MCF 10A (cell line): ENCODE measurements around the gene RNF157. TPM values are rescaled to one million over a fixed set of nuclear protein-coding genes. Genes with fewer than 3 reads are reported as not detected.
"Not testable (repeated sequence)": the region's sequence is repeated elsewhere in the genome, so short reads cannot be mapped to it uniquely, and the experiment has no call there.

Experiments used
- BruUV-seq: library from RNA; stranded (reverse); fragments of 400-500 nt; replicated peaks from 2 replicates; lab custom pipeline; 2021; lab: Mats Ljungman, UMichigan
- CTCF ChIA-PET: fragments of 300-600 bp; sonication (Branson Sonifier 250); formaldehyde crosslinking; extraction: SDS; loops from one replicate; lab custom pipeline; 2021; ENCODE audit warnings: antibody characterized with exemption, inconsistent platforms; lab: Yijun Ruan, JAX
- POLR2A ChIA-PET: fragments of 300-600, 350-650 bp; sonication (Branson Sonifier 250); formaldehyde crosslinking; extraction: SDS; loops from one replicate; lab custom pipeline; 2020; ENCODE audit warnings: antibody characterized with exemption, inconsistent platforms; lab: Yijun Ruan, JAX
- DNase-seq: peaks from one replicate; pipeline ENCODE4 v3.0.0-alpha.2; 2018; ENCODE audit not compliant: unreplicated experiment
- H3K27ac Mint-ChIP-seq: one replicate; pipeline ENCODE4 v1.8.0; 2022; ENCODE audit warnings: mild to moderate bottlenecking, low read depth, mixed read lengths; ENCODE audit not compliant: unreplicated experiment
- H3K27me3 Mint-ChIP-seq: one replicate; pipeline ENCODE4 v1.8.0; 2022; ENCODE audit warnings: mixed read lengths; ENCODE audit not compliant: insufficient read depth, unreplicated experiment
- H3K36me3 Mint-ChIP-seq: one replicate; pipeline ENCODE4 v1.8.0; 2022; ENCODE audit warnings: mild to moderate bottlenecking, moderate library complexity, mixed read lengths; ENCODE audit not compliant: insufficient read depth, unreplicated experiment
- H3K4me1 Mint-ChIP-seq: one replicate; pipeline ENCODE4 v1.8.0; 2022; ENCODE audit warnings: mixed read lengths; ENCODE audit not compliant: insufficient read depth, unreplicated experiment
- H3K4me3 Mint-ChIP-seq: one replicate; pipeline ENCODE4 v1.8.0; 2022; ENCODE audit warnings: mild to moderate bottlenecking, moderate library complexity, mixed read lengths; ENCODE audit not compliant: unreplicated experiment
- H3K9me3 Mint-ChIP-seq: one replicate; pipeline ENCODE4 v1.8.0; 2022; ENCODE audit warnings: mixed read lengths; ENCODE audit not compliant: unreplicated experiment
- intact Hi-C: fragments of 100-400 bp; cut with micrococcal nuclease; formaldehyde crosslinking; loops from 2 replicates; pipeline ENCODE4 v1.14.1; 2022
- total RNA-seq: library from RNA; stranded (reverse); gene quantifications from 2 replicates; pipeline ENCODE4 v1.2.3, GENCODE V29; 2022
- TF ChIP-seq, protein P1 (sequence below): fragments of 200-600 bp; IDR thresholded peaks from one replicate; pipeline ENCODE4 v1.8.0; 2022; ENCODE audit warnings: antibody characterized with exemption, mild to moderate bottlenecking; ENCODE audit not compliant: unreplicated experiment

Gene RNF157
- total RNA-seq, 1 experiment from 2014 or later: 0.44 TPM

DNA sequence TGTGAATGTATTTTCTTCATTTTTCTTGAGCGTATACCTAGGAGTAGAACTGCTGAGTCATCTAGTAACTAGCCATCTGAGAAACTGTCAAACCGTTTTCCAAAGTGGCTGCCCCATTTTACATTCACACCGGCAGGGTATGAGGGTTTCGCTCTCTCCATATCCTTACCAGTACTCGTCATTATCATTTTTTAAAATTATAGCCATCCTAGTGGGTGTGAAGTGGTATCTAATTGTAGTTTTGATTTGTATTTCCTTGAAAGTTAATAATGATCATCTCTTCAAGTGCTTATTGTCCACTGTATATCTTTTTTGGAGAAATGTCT is 6.0 kb downstream of the RNF157 start:
- ChIA-PET CTCF (no interaction called here), POLR2A (interaction anchor here (0.6 to 1.1 kb wide), 4 partner anchors 10 to 329 kb away, joined by 3 to 4 read pairs (median 4); no protein-coding TSS in a partner anchor)
- Mint-ChIP-seq H3K27ac (no peak overlapping the region), H3K9me3 (no peaks in the 10 kb centered on the region), H3K27me3 (peaks cover 9% of the 10 kb centered on the region), H3K36me3 (no peaks in the 10 kb centered on the region), H3K4me1 (no peaks in the 10 kb centered on the region), H3K4me3 (no peak overlapping the region)
- intact Hi-C loops: no loop called here
- DNase-seq: no peak
- TF ChIP-seq, protein P1, sequence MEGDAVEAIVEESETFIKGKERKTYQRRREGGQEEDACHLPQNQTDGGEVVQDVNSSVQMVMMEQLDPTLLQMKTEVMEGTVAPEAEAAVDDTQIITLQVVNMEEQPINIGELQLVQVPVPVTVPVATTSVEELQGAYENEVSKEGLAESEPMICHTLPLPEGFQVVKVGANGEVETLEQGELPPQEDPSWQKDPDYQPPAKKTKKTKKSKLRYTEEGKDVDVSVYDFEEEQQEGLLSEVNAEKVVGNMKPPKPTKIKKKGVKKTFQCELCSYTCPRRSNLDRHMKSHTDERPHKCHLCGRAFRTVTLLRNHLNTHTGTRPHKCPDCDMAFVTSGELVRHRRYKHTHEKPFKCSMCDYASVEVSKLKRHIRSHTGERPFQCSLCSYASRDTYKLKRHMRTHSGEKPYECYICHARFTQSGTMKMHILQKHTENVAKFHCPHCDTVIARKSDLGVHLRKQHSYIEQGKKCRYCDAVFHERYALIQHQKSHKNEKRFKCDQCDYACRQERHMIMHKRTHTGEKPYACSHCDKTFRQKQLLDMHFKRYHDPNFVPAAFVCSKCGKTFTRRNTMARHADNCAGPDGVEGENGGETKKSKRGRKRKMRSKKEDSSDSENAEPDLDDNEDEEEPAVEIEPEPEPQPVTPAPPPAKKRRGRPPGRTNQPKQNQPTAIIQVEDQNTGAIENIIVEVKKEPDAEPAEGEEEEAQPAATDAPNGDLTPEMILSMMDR: no peak
- BruUV-seq: no TSS peak

DNA sequence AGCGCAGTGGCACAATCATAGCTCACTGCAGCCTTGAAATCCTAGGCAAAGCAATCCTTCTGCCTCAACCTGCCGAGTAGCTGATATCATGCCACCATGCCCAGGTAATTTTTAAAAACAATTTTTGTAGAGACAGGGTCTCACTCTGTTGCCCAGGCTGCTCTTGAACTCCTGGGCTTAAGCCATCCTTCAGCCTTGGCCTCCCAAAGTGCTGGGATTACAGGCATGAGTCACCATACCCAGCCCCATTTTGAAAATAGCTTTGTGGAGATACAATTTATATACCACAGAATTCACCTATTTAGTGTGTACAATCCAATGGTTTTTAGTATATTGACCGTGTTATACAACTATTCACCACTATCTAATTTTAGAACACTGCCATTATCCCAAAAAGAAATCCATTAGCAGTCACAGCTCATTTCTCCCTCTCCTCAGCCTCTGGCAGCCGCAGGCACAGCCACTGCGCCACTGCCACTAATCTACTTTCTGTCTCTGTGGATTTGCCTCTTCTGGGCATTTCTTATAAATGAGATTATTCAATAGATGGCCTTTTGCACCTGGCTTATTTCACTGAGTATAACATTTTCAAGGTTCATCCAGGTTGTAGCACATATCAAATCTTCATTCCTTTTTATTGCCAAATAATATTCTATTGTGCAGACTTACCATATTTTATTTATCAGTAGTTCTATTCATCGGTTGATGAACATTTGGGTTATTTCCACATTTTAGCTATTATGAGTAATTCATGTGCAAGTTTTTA is 6.5 kb downstream of the RNF157 start:
- no peak overlapping the region for H3K4me3 Mint-ChIP-seq
- ChIA-PET CTCF (no interaction called here), POLR2A (interaction anchor here (0.6 to 1.1 kb wide), 4 partner anchors 10 to 329 kb away, joined by 3 to 4 read pairs (median 4); no protein-coding TSS in a partner anchor)
- H3K27me3 Mint-ChIP-seq: peaks cover 15% of the 10 kb centered on the region
- no peaks in the 10 kb centered on the region for H3K36me3 Mint-ChIP-seq
- no peaks in the 10 kb centered on the region for H3K4me1 Mint-ChIP-seq
- no peak overlapping the region for H3K27ac Mint-ChIP-seq
- H3K9me3 Mint-ChIP-seq: no peaks in the 10 kb centered on the region
- BruUV-seq: no TSS peak
- TF ChIP-seq, protein P1: no peak
- DNase-seq: no peak
- intact Hi-C loops: no loop called here

DNA sequence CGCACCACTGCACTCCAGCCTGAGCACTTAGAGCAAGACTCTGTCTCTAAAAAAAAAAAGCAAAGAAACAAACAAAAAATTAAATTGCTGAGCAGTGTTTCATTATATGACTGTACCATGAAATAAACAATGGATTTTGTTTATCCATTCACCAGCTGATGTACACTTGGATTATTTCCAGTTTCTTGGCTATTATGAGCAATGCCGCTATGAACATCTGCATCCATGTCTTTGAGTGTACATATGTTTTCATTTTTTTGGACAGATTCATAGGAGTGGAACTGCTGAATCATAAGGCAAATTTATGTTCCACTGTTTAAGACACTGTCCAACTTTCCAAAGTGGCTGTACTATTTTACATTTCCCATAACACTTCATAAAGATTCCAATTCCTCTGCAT is 8.0 kb downstream of the RNF157 start:
- ChIA-PET POLR2A (no interaction called here), CTCF (interaction anchor here (0.6 kb wide), 1 partner anchor 273 kb away, joined by 3 read pairs; no protein-coding TSS in a partner anchor)
- H3K27me3 Mint-ChIP-seq: peaks cover 26% of the 10 kb centered on the region
- no peak overlapping the region for H3K4me3 Mint-ChIP-seq
- H3K9me3 Mint-ChIP-seq: no peaks in the 10 kb centered on the region
- no TSS peak for BruUV-seq
- TF ChIP-seq, protein P1: no peak
- intact Hi-C loops: no loop called here
- H3K36me3 Mint-ChIP-seq: no peaks in the 10 kb centered on the region
- no peaks in the 10 kb centered on the region for H3K4me1 Mint-ChIP-seq
- peak; percentile 58 for DNase-seq
- H3K27ac Mint-ChIP-seq: no peak overlapping the region

DNA sequence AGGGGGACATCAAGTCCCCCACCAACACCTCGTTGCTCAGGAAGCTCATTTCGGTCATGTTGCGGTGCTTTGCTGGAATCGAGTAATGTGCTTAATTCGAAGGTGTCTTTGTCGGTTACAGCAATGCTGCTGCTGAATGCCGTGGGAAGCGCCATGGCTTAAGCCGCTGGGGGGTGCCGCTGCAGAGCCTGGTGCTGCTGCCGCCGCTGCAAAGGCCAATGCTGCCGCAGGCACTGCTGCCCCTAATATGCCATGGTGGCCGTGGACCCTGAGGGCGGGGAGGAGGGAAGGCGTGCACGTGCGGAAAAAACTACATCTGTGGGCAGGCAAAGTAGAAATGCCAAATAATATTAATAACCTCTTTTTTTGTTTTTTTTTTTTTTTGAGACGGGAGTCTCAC is 13.5 kb downstream of the RNF157 start:
- CTCF ChIA-PET, POLR2A ChIA-PET, DNase-seq: not testable (repeated sequence)

DNA sequence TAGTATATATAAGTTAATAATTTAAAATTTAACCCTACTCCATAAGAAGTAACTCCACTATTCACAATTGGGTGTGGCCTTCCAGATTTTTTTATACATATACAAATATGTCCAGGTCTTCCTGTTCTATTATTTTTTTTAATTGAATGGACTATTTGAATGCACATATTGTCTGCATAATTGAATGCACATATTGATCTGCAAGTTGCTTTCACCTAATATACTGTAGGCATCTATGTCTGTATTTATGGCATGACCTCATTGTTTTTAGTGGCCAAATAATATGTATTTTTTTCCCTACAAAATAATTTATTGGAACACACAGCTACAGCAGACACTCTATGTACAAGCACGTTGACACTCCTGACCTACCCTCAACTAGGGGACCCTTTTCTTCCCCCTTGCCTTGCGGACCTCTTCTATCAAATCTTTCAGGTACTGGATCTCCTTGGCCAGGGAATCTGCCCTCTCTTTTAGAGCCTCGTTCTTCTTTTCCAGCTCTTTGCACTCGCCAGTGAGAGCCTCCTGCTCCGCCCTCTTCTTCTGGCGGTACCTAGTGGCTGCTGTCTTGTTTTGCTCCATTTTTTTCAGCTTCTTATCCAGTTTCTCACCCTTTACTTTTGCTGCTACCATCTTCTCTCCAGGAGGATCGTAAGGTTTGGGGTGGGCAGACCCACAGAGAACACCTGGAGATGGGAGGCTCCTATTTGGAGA is 14.8 kb downstream of the RNF157 start:
- CTCF ChIA-PET: interaction anchor here (0.6 kb wide), 1 partner anchor 1333 kb away, joined by 3 read pairs; no protein-coding TSS in a partner anchor
- BruUV-seq, POLR2A ChIA-PET, H3K27ac Mint-ChIP-seq, H3K36me3 Mint-ChIP-seq, intact Hi-C loops, DNase-seq, H3K4me1 Mint-ChIP-seq, H3K9me3 Mint-ChIP-seq, H3K4me3 Mint-ChIP-seq: not testable (repeated sequence)
- H3K27me3 Mint-ChIP-seq: peaks cover 26% of the 10 kb centered on the region

More for the DNA sequence above, 13.5 kb downstream of the RNF157 start:
- H3K27me3 Mint-ChIP-seq: peaks cover 26% of the 10 kb centered on the region
- H3K4me1 Mint-ChIP-seq, intact Hi-C loops, BruUV-seq, H3K36me3 Mint-ChIP-seq, H3K9me3 Mint-ChIP-seq, H3K4me3 Mint-ChIP-seq, H3K27ac Mint-ChIP-seq: not testable (repeated sequence)
